Neural cell (in vitro differentiated cells): ENCODE measurements around the gene MSLN. TPM values are rescaled to one million over a fixed set of nuclear protein-coding genes. Genes with fewer than 3 reads are reported as not detected.

ENCODE experiments used
- H2AFZ ChIP-seq: fragments of 200-600, 300-800 bp; sonication (generic), shearing (Covaris generic); 2 replicates; pipeline ENCODE4 v1.6.0; 2014; ENCODE audit warnings: low read depth, mild to moderate bottlenecking, antibody characterized with exemption, low read length, moderate library complexity
- H3F3A ChIP-seq: fragments of 200-600 bp; shearing (Covaris generic); 2 replicates; pipeline ENCODE4 v1.6.1; 2016; ENCODE audit warnings: mild to moderate bottlenecking, moderate library complexity, mixed read lengths, antibody characterized with exemption, low read length; ENCODE audit not compliant: insufficient read depth, poor library complexity, severe bottlenecking
- H3K27ac ChIP-seq: fragments of 200-600, 300-800 bp; sonication (generic), shearing (Covaris generic); 2 replicates; pipeline ENCODE4 v1.5.1; 2014; ENCODE audit warnings: mild to moderate bottlenecking, low read length, moderate library complexity
- H3K27me3 ChIP-seq: fragments of 300-800, 200-600 bp; sonication (generic), shearing (Covaris generic); 2 replicates; pipeline ENCODE4 v1.6.0; 2014; ENCODE audit warnings: mild to moderate bottlenecking, low read depth, low read length, moderate library complexity; ENCODE audit not compliant: insufficient read depth
- H3K36me3 ChIP-seq: fragments of 300-800, 200-600 bp; sonication (generic), shearing (Covaris generic); 2 replicates; pipeline ENCODE4 v1.5.1; 2014; ENCODE audit warnings: mild to moderate bottlenecking, antibody characterized with exemption, low read length, moderate library complexity; ENCODE audit not compliant: insufficient read depth
- H3K4me2 ChIP-seq: fragments of 300-800, 200-600 bp; sonication (generic), shearing (Covaris generic); 2 replicates; pipeline ENCODE4 v1.6.0; 2014; ENCODE audit warnings: mild to moderate bottlenecking, low read length
- H3K4me3 ChIP-seq: fragments of 300-800, 200-600 bp; sonication (generic), shearing (Covaris generic); 2 replicates; pipeline ENCODE4 v1.5.1; 2014; ENCODE audit warnings: mild to moderate bottlenecking, low read length, moderate library complexity
- H3K79me2 ChIP-seq: fragments of 200-600 bp; shearing (Covaris generic); replicated peaks from 2 replicates; pipeline ENCODE4 v1.6.0; 2014; ENCODE audit warnings: mild to moderate bottlenecking, low read length, moderate library complexity; ENCODE audit not compliant: insufficient read depth
- H3K9ac ChIP-seq: fragments of 300-800, 200-600 bp; sonication (generic), shearing (Covaris generic); 2 replicates; pipeline ENCODE4 v1.6.1; 2016; ENCODE audit warnings: mild to moderate bottlenecking, low read length, mixed read lengths
- H3K9me2 ChIP-seq: fragments of 200-600 bp; shearing (Covaris generic); 2 replicates; pipeline ENCODE4 v1.6.1; 2016; ENCODE audit warnings: mild to moderate bottlenecking, low read length, mixed read lengths; ENCODE audit not compliant: insufficient read depth
- H3K9me3 ChIP-seq: fragments of 200-600, 300-800 bp; sonication (generic), shearing (Covaris generic); 2 replicates; pipeline ENCODE4 v1.6.1; 2016; ENCODE audit warnings: mild to moderate bottlenecking, mixed run types, low read length, moderate library complexity, mixed read lengths
- H4K20me1 ChIP-seq: fragments of 200-600 bp; shearing (Covaris generic); 2 replicates; pipeline ENCODE4 v1.6.1; 2016; ENCODE audit warnings: mild to moderate bottlenecking, mixed run types; ENCODE audit not compliant: insufficient read depth
- CTCF ChIP-seq: fragments of 450-650 bp; IDR thresholded peaks from 2 replicates; pipeline ENCODE4 v1.5.1; 2014; ENCODE audit warnings: antibody characterized with exemption, mild to moderate bottlenecking, moderate library complexity; ENCODE audit not compliant: poor library complexity, severe bottlenecking
- EP300 ChIP-seq: fragments of 450-650 bp; conservative IDR thresholded peaks from 2 replicates; pipeline ENCODE4 v1.6.1; 2014; ENCODE audit warnings: antibody characterized with exemption, mild to moderate bottlenecking, moderate library complexity; ENCODE audit not compliant: poor library complexity, severe bottlenecking
- EZH2 ChIP-seq: fragments of 200-600, 300-800 bp; shearing (Covaris generic), sonication (generic); IDR thresholded peaks from 2 replicates; pipeline ENCODE4 v1.6.1; 2014; ENCODE audit warnings: antibody characterized with exemption, low read length, borderline replicate concordance, mild to moderate bottlenecking; ENCODE audit not compliant: insufficient read depth, poor library complexity, severe bottlenecking
- MXI1 ChIP-seq: fragments of 450-650 bp; conservative IDR thresholded peaks from 2 replicates; pipeline ENCODE4 v1.6.1; 2014; ENCODE audit warnings: antibody characterized with exemption, mild to moderate bottlenecking; ENCODE audit not compliant: poor library complexity, severe bottlenecking
- POLR2AphosphoS5 ChIP-seq: IDR thresholded peaks from 2 replicates; pipeline ENCODE4 v1.6.1; 2012
- RAD21 ChIP-seq: fragments of 450-650 bp; conservative IDR thresholded peaks from 2 replicates; pipeline ENCODE4 v1.6.1; 2014; ENCODE audit warnings: antibody characterized with exemption, mild to moderate bottlenecking, moderate library complexity
- REST ChIP-seq: IDR thresholded peaks from 2 replicates; pipeline ENCODE4 v1.6.1; 2012; ENCODE audit warnings: borderline replicate concordance
- SMC3 ChIP-seq: fragments of 450-650 bp; conservative IDR thresholded peaks from 2 replicates; pipeline ENCODE4 v1.6.1; 2014; ENCODE audit warnings: antibody characterized with exemption, mild to moderate bottlenecking, moderate library complexity; ENCODE audit not compliant: poor library complexity
- TAF1 ChIP-seq: IDR thresholded peaks from 2 replicates; pipeline ENCODE4 v1.6.1; 2012; ENCODE audit warnings: low read depth
- polyA plus RNA-seq: library from polyadenylated mRNA; depleted of rRNA; stranded (reverse); fragments of >200 nt; gene quantifications from 2 replicates; pipeline ENCODE4 v1.2.3, GENCODE V29; 2014

The MSLN gene
- polyA plus RNA-seq, 1 donor from 2014 or later: 0.63 TPM

DNA sequence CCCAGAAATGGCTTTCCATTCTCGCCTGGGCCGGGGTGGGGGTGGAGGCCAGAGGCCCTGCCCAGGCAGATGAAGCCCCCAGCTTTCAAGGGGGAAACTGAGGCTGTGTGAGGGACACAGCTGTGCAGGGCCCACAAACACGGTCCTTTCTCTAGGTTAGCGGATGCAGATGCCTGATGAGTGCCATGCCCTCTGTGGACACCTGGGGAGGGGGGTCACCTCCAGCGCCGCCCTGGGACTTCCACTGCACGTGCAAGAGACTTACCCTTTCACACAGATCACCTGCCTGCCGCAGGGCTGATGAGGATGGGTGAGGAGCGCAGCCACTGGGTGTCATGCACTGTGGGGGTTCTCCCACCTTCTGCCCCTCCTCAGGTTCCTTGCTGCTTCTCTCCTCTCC is 42.1 kb upstream of the MSLN start:
- H4K20me1 ChIP-seq: no peaks in the 10 kb centered on the region
- H3K4me3 ChIP-seq: no peak overlapping the region
- H3F3A ChIP-seq: no peaks in the 10 kb centered on the region
- H3K36me3 ChIP-seq: no peaks in the 10 kb centered on the region
- H3K27ac ChIP-seq: peak overlapping the region; percentile 89
- no peak overlapping the region for H3K4me2 ChIP-seq
- peaks cover 10% of the 10 kb centered on the region for H3K79me2 ChIP-seq
- no peaks in the 10 kb centered on the region for H3K9me3 ChIP-seq
- H3K27me3 ChIP-seq: no peaks in the 10 kb centered on the region
- H3K9ac ChIP-seq: peak overlapping the region; percentile 90
- H3K9me2 ChIP-seq: no peaks in the 10 kb centered on the region
- no peak overlapping the region for H2AFZ ChIP-seq
- TF ChIP-seq TAF1: no peak
- TF ChIP-seq SMC3: no peak
- TF ChIP-seq REST: no peak
- TF ChIP-seq EZH2: no peak
- no peak for TF ChIP-seq POLR2AphosphoS5
- TF ChIP-seq RAD21: no peak
- no peak for TF ChIP-seq CTCF
- no peak for TF ChIP-seq MXI1
- no peak for TF ChIP-seq EP300

- Histone ChIP-seq H2AFZ (no peak overlapping the region), H3K9ac (peak overlapping the region; percentile 90), H3K36me3 (no peaks in the 10 kb centered on the region)
These were observed 41.6 kb upstream of the MSLN start for GRCh38 chr16:718922-719321.

More at GRCh38 chr16:718922-719321, 41.6 kb upstream of the MSLN start:
- Histone ChIP-seq H3K9me3 (no peaks in the 10 kb centered on the region), H3K79me2 (peaks cover 10% of the 10 kb centered on the region), H3K9me2 (no peaks in the 10 kb centered on the region), H3K27me3 (no peaks in the 10 kb centered on the region), H3K4me3 (peak overlapping the region; percentile 95), H3F3A (no peaks in the 10 kb centered on the region), H3K27ac (peak overlapping the region; percentile 89), H4K20me1 (no peaks in the 10 kb centered on the region), H3K4me2 (no peak overlapping the region)
- no peak for TF ChIP-seq SMC3
- no peak for TF ChIP-seq CTCF
- TF ChIP-seq EP300: no peak
- TF ChIP-seq REST: no peak
- TF ChIP-seq MXI1: no peak
- no peak for TF ChIP-seq RAD21
- TF ChIP-seq EZH2: no peak
- no peak for TF ChIP-seq POLR2AphosphoS5
- TF ChIP-seq TAF1: no peak
